Osteoblast (primary cell): ENCODE measurements around the gene OR12D1. TPM values are rescaled to one million over a fixed set of nuclear protein-coding genes. Genes with fewer than 3 reads are reported as not detected.

Experiments used
- DNase-seq: peaks from one replicate; pipeline ENCODE4 v3.0.0; 2011; ENCODE audit warnings: low spot score, mixed read lengths; ENCODE audit not compliant: insufficient read length; ENCODE audit errors: missing footprints
- H2AFZ ChIP-seq: 2 replicates; pipeline ENCODE4 v1.6.0; 2011; ENCODE audit warnings: mild to moderate bottlenecking, low read length
- H3K27ac ChIP-seq: 2 replicates; pipeline ENCODE4 v1.5.1; 2011; ENCODE audit warnings: mild to moderate bottlenecking, low read depth, low read length, moderate library complexity
- H3K27me3 ChIP-seq: 2 replicates; pipeline ENCODE4 v1.6.0; 2012; ENCODE audit warnings: mild to moderate bottlenecking, control low read depth, inconsistent platforms, low read length, moderate library complexity; ENCODE audit not compliant: insufficient read depth
- H3K36me3 ChIP-seq: 2 replicates; pipeline ENCODE4 v1.5.1; 2011; ENCODE audit warnings: mild to moderate bottlenecking, low read length, control low read depth, moderate library complexity; ENCODE audit not compliant: insufficient read depth
- H3K4me1 ChIP-seq: 2 replicates; pipeline ENCODE4 v1.5.1; 2011; ENCODE audit warnings: mild to moderate bottlenecking, low read length, control low read depth, moderate library complexity; ENCODE audit not compliant: insufficient read depth
- H3K4me2 ChIP-seq: 2 replicates; pipeline ENCODE4 v1.6.0; 2011; ENCODE audit warnings: mild to moderate bottlenecking, low read length; ENCODE audit not compliant: insufficient read depth
- H3K4me3 ChIP-seq: fragments of 200-600 bp; sonication (generic); 3 replicates; pipeline ENCODE4 v1.5.1; 2012; ENCODE audit warnings: mild to moderate bottlenecking, low read length, inconsistent platforms; ENCODE audit not compliant: insufficient read depth
- H3K79me2 ChIP-seq: 2 replicates; pipeline ENCODE4 v1.6.0; 2012; ENCODE audit warnings: mild to moderate bottlenecking, low read length, control low read depth, inconsistent platforms; ENCODE audit not compliant: insufficient read depth
- H3K9me3 ChIP-seq: 2 replicates; pipeline ENCODE4 v1.5.1; 2011; ENCODE audit warnings: low read depth, low read length, control low read depth
- H4K20me1 ChIP-seq: 2 replicates; pipeline ENCODE4 v1.6.0; 2012; ENCODE audit warnings: mild to moderate bottlenecking, low read length, control low read depth; ENCODE audit not compliant: insufficient read depth
- CTCF ChIP-seq: IDR thresholded peaks from 2 replicates; pipeline ENCODE4 v1.5.1; 2011; ENCODE audit warnings: mild to moderate bottlenecking, low read depth, low read length, moderate library complexity; ENCODE audit errors: extremely low read depth
- total RNA-seq: library from RNA; depleted of rRNA; stranded (reverse); fragments of >200 nt; gene quantifications from 2 replicates; pipeline ENCODE4 v1.2.3, GENCODE V29; 2012

The OR12D1 gene
- total RNA-seq, 1 donor, result not detected

- Histone ChIP-seq H2AFZ (no peak overlapping the region), H3K79me2 (no peaks in the 10 kb centered on the region), H3K36me3 (no peaks in the 10 kb centered on the region), H4K20me1 (no peaks in the 10 kb centered on the region), H3K4me1 (no peaks in the 10 kb centered on the region), H3K27me3 (no peaks in the 10 kb centered on the region), H3K27ac (no peak overlapping the region), H3K9me3 (no peaks in the 10 kb centered on the region), H3K4me3 (no peak overlapping the region), H3K4me2 (no peak overlapping the region)
- TF ChIP-seq CTCF, result no peak
- DNase-seq, result no peak
Measured at GRCh38 chr6:29462022-29462421, 47.3 kb downstream of the OR12D1 start.

- no peak overlapping the region for H2AFZ ChIP-seq
- TF ChIP-seq CTCF, result no peak
- no peaks in the 10 kb centered on the region for H4K20me1 ChIP-seq
- no peak overlapping the region for H3K4me3 ChIP-seq
- no peaks in the 10 kb centered on the region for H3K4me1 ChIP-seq
- no peak for DNase-seq
- H3K4me2 ChIP-seq, result no peak overlapping the region
- no peak overlapping the region for H3K27ac ChIP-seq
- no peaks in the 10 kb centered on the region for H3K79me2 ChIP-seq
- no peaks in the 10 kb centered on the region for H3K27me3 ChIP-seq
- no peaks in the 10 kb centered on the region for H3K36me3 ChIP-seq
- no peaks in the 10 kb centered on the region for H3K9me3 ChIP-seq
Measured at GRCh38 chr6:29465279-29465678, 50.6 kb downstream of the OR12D1 start.

- Histone ChIP-seq H3K27ac (no peak overlapping the region), H3K27me3 (no peaks in the 10 kb centered on the region), H2AFZ (no peak overlapping the region), H3K4me3 (no peak overlapping the region), H4K20me1 (no peaks in the 10 kb centered on the region), H3K4me2 (no peak overlapping the region), H3K79me2 (no peaks in the 10 kb centered on the region), H3K4me1 (no peaks in the 10 kb centered on the region), H3K36me3 (no peaks in the 10 kb centered on the region), H3K9me3 (no peaks in the 10 kb centered on the region)
- TF ChIP-seq CTCF, result no peak
- no peak for DNase-seq
Measured at GRCh38 chr6:29465801-29466200, 51.1 kb downstream of the OR12D1 start.

GRCh38 chr6:29466241-29466640 is 51.5 kb downstream of the OR12D1 start:
- no peak for TF ChIP-seq CTCF
- Histone ChIP-seq H3K27ac (no peak overlapping the region), H3K79me2 (no peaks in the 10 kb centered on the region), H3K4me1 (no peaks in the 10 kb centered on the region), H2AFZ (no peak overlapping the region), H3K4me2 (no peak overlapping the region), H3K4me3 (no peak overlapping the region), H4K20me1 (no peaks in the 10 kb centered on the region), H3K9me3 (no peaks in the 10 kb centered on the region), H3K36me3 (no peaks in the 10 kb centered on the region), H3K27me3 (no peaks in the 10 kb centered on the region)
- DNase-seq, result no peak

Other genes with a start within 250 kb of the OR12D1 start
- gene OR2J2, start 244.0 kb upstream of the OR12D1 start, total RNA-seq, result not detected in 2 replicates
- gene OR14J1, start 113.2 kb upstream of the OR12D1 start, total RNA-seq, result not detected in 2 replicates
- gene OR5V1, start 46.1 kb upstream of the OR12D1 start, total RNA-seq, result not detected in 2 replicates
- not detected in 2 replicates for gene OR12D3, start 39.6 kb upstream of the OR12D1 start, total RNA-seq
- not detected in 2 replicates for gene OR12D2, start 19.3 kb upstream of the OR12D1 start, total RNA-seq
- gene OR10C1, start 24.4 kb downstream of the OR12D1 start, total RNA-seq, result not detected in 2 replicates
- gene OR11A1, start 42.1 kb downstream of the OR12D1 start, total RNA-seq, result not detected in 2 replicates
- gene OR2H1, start 42.2 kb downstream of the OR12D1 start, total RNA-seq, result not detected in 2 replicates
- not detected in 2 replicates for gene MAS1L, start 73.0 kb downstream of the OR12D1 start, total RNA-seq
- not detected in 2 replicates for gene UBD, start 144.8 kb downstream of the OR12D1 start, total RNA-seq
- gene OR2H2, start 170.2 kb downstream of the OR12D1 start, total RNA-seq, result not detected in 2 replicates
- gene GABBR1, start 218.3 kb downstream of the OR12D1 start, total RNA-seq, result 7.6 and 10.9 TPM in 2 replicates
- not detected in 2 replicates for gene MOG, start 242.2 kb downstream of the OR12D1 start, total RNA-seq